AG08395 (cell line): ENCODE data around the gene WDR38.
"Not testable (repeated sequence)": the region's sequence is repeated elsewhere in the genome, so short reads cannot be mapped to it uniquely, and the experiment has no call there.

Experiments
- DNase-seq: peaks from one replicate; pipeline ENCODE4 v3.0.0; 2012; ENCODE audit warnings: mixed read lengths, low spot score

Gene WDR38

GRCh38 chr9:124834591-124834990, 18.7 kb upstream of the WDR38 start:
- peak; percentile 41 for DNase-seq

- no peak for DNase-seq
Observed at GRCh38 chr9:124835026-124835557, 18.2 kb upstream of the WDR38 start.

GRCh38 chr9:124838132-124838531, 15.1 kb upstream of the WDR38 start:
- not testable (repeated sequence) for DNase-seq

GRCh38 chr9:124838567-124839275, 14.5 kb upstream of the WDR38 start:
- DNase-seq = not testable (repeated sequence)

GRCh38 chr9:124839612-124840299, 13.5 kb upstream of the WDR38 start:
- DNase-seq = peak; percentile 38

- DNase-seq = no peak
Observed at GRCh38 chr9:124840300-124840833, 12.9 kb upstream of the WDR38 start.

GRCh38 chr9:124841075-124841821, 12.0 kb upstream of the WDR38 start:
- no peak for DNase-seq

- DNase-seq = no peak
Observed at GRCh38 chr9:124843456-124844034, 9.7 kb upstream of the WDR38 start.

- DNase-seq = no peak
Observed at GRCh38 chr9:124844291-124844690, 9.0 kb upstream of the WDR38 start.

- DNase-seq = not testable (repeated sequence)
Observed at GRCh38 chr9:124846467-124846866, 6.8 kb upstream of the WDR38 start.

- DNase-seq = no peak
Observed at GRCh38 chr9:124846969-124847368, 6.3 kb upstream of the WDR38 start.

GRCh38 chr9:124849801-124850200, 3.5 kb upstream of the WDR38 start:
- no peak for DNase-seq

- DNase-seq = no peak
Observed at GRCh38 chr9:124852121-124852828, 985 bp upstream of the WDR38 start.

- DNase-seq = no peak
Observed at GRCh38 chr9:124853605-124854143, 414 bp downstream of the WDR38 start.

- DNase-seq = no peak
Observed at GRCh38 chr9:124854161-124854560, 901 bp downstream of the WDR38 start.

GRCh38 chr9:124854822-124855221, 1.6 kb downstream of the WDR38 start:
- no peak for DNase-seq

GRCh38 chr9:124855566-124855943, 2.3 kb downstream of the WDR38 start:
- DNase-seq = no peak

GRCh38 chr9:124855944-124856765, 2.9 kb downstream of the WDR38 start:
- DNase-seq = no peak

- DNase-seq = no peak
Observed at GRCh38 chr9:124857533-124858162, 4.4 kb downstream of the WDR38 start.
